OCI-LY3 (cell line): Measurements from ENCODE around the gene ELOVL2.

ENCODE experiments used
- H2AFZ ChIP-seq: fragments of 200-600, 300-600 bp; shearing (Covaris generic); 2 replicates; pipeline ENCODE4 v1.6.0; 2014; ENCODE audit warnings: antibody characterized with exemption, low read depth, low read length
- H3K27ac ChIP-seq: fragments of 200-600, 300-600 bp; sonication (generic); 2 replicates; pipeline ENCODE4 v1.5.1; 2014; ENCODE audit warnings: mild to moderate bottlenecking, low read length, moderate library complexity, mixed read lengths
- H3K27me3 ChIP-seq: fragments of 200-600, 300-600 bp; sonication (generic); 2 replicates; pipeline ENCODE4 v1.6.1; 2014; ENCODE audit warnings: low read depth, low read length, mixed read lengths
- H3K36me3 ChIP-seq: fragments of 200-600, 300-600 bp; sonication (generic); replicated peaks from 2 replicates; pipeline ENCODE3; 2014; ENCODE audit warnings: low read depth, low read length, mixed read lengths
- H3K4me1 ChIP-seq: fragments of 300-600, 200-600 bp; sonication (generic); 2 replicates; pipeline ENCODE4 v1.6.1; 2014; ENCODE audit warnings: low read length, mixed read lengths
- H3K4me2 ChIP-seq: fragments of 200-600, 300-600 bp; sonication (generic); 2 replicates; pipeline ENCODE4 v1.6.1; 2014; ENCODE audit warnings: low read length, mixed read lengths
- H3K4me3 ChIP-seq: fragments of 300-600, 200-600 bp; sonication (generic); 2 replicates; pipeline ENCODE4 v1.5.1; 2014; ENCODE audit warnings: antibody characterized with exemption, mild to moderate bottlenecking, low read length, moderate library complexity
- H3K79me2 ChIP-seq: fragments of 300-600, 200-600 bp; shearing (Covaris generic); 2 replicates; pipeline ENCODE4 v1.6.1; 2014; ENCODE audit warnings: mild to moderate bottlenecking, low read length, mixed read lengths
- H3K9ac ChIP-seq: fragments of 300-600, 200-600 bp; shearing (Covaris generic); 2 replicates; pipeline ENCODE4 v1.6.0; 2014; ENCODE audit warnings: mild to moderate bottlenecking, low read length, moderate library complexity
- H3K9me3 ChIP-seq: fragments of 200-600, 300-600 bp; shearing (Covaris generic); 2 replicates; pipeline ENCODE4 v1.6.1; 2014; ENCODE audit warnings: low read length, mixed read lengths; ENCODE audit not compliant: insufficient read depth
- H4K20me1 ChIP-seq: fragments of 200-600, 300-600 bp; sonication (generic); 2 replicates; pipeline ENCODE4 v1.6.1; 2016; ENCODE audit warnings: low read length, mixed read lengths; ENCODE audit not compliant: insufficient read depth
- CTCF ChIP-seq: fragments of 200-600, 300-600 bp; sonication (generic); IDR thresholded peaks from 2 replicates; pipeline ENCODE4 v1.5.1; 2014; ENCODE audit warnings: antibody characterized with exemption, low read length, low read depth
- EZH2phosphoT487 ChIP-seq: fragments of 200-600 bp; shearing (Covaris generic); IDR thresholded peaks from 2 replicates; pipeline ENCODE4 v1.6.1; 2018; ENCODE audit warnings: antibody characterized with exemption, mixed run types, low read depth

Gene ELOVL2

DNA sequence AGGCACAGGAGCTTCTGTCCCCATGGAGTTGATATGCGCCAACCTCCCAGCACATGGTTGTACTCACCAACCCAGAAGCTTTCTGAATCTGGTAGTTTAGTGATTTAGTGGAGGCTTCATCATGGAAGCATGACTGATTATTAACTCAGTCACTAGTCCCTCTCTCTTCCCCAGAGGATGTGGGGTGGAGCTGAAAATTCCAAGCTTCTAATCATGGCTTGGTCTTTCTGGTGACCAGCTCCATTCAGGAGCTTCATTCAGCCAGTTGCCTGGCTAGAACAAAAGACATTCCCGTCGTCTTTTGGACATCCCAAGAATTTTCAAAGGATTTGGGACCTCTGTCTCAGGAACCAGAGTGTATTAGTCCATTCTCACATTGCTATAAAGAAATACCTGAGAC, 36.2 kb upstream of the ELOVL2 start:
- H3K4me3 ChIP-seq, result no peak overlapping the region
- H3K27ac ChIP-seq, result no peak overlapping the region
- TF ChIP-seq EZH2phosphoT487 (no peak), CTCF (no peak)
- H3K9me3 ChIP-seq, result no peaks in the 10 kb centered on the region
- no peaks in the 10 kb centered on the region for H3K4me1 ChIP-seq
- H3K9ac ChIP-seq, result no peak overlapping the region
- H3K4me2 ChIP-seq, result no peak overlapping the region
- H3K36me3 ChIP-seq, result no peaks in the 10 kb centered on the region
- H3K27me3 ChIP-seq, result no peaks in the 10 kb centered on the region
- H2AFZ ChIP-seq, result no peak overlapping the region
- H4K20me1 ChIP-seq, result no peaks in the 10 kb centered on the region
- no peaks in the 10 kb centered on the region for H3K79me2 ChIP-seq

DNA sequence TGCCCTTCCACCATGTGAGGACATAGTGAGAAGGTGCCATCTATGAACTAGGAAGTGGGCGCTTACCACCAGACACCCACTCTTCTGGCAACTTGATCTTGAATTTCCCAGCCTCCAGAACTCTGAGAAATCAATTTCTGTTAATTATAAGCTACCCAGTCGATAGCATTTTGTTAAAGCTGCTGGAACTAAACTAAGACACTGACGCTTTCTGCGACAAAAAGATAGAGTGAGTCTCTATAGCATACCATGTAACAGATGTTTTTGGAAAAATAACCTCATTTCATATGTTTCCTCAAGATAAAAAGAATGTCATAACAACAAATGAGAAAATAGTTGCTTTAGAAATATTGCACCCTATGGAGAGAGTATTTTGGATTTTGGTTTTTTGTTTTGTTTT, 34.2 kb upstream of the ELOVL2 start:
- Histone ChIP-seq H3K4me3 (no peak overlapping the region), H3K27ac (no peak overlapping the region), H3K79me2 (no peaks in the 10 kb centered on the region), H3K4me1 (no peaks in the 10 kb centered on the region), H3K27me3 (no peaks in the 10 kb centered on the region), H3K36me3 (no peaks in the 10 kb centered on the region), H3K9ac (no peak overlapping the region), H3K9me3 (no peaks in the 10 kb centered on the region), H2AFZ (no peak overlapping the region), H4K20me1 (no peaks in the 10 kb centered on the region), H3K4me2 (no peak overlapping the region)
- no peak for TF ChIP-seq CTCF
- TF ChIP-seq EZH2phosphoT487, result no peak

- Histone ChIP-seq H2AFZ (no peak overlapping the region), H3K79me2 (no peaks in the 10 kb centered on the region), H3K27ac (no peak overlapping the region), H3K27me3 (no peaks in the 10 kb centered on the region), H3K4me3 (no peak overlapping the region), H3K9me3 (no peaks in the 10 kb centered on the region), H3K36me3 (no peaks in the 10 kb centered on the region), H3K4me1 (no peaks in the 10 kb centered on the region), H4K20me1 (no peaks in the 10 kb centered on the region), H3K9ac (no peak overlapping the region), H3K4me2 (no peak overlapping the region)
- TF ChIP-seq CTCF (no peak), EZH2phosphoT487 (no peak)
Observed at GRCh38 chr6:11076540-11076939, 32.4 kb upstream of the ELOVL2 start.

- Histone ChIP-seq H3K79me2 (no peaks in the 10 kb centered on the region), H3K27ac (no peak overlapping the region), H4K20me1 (no peaks in the 10 kb centered on the region), H3K4me1 (peaks cover 10% of the 10 kb centered on the region), H2AFZ (no peak overlapping the region), H3K4me2 (no peak overlapping the region), H3K4me3 (no peak overlapping the region), H3K27me3 (no peaks in the 10 kb centered on the region), H3K9me3 (no peaks in the 10 kb centered on the region), H3K36me3 (no peaks in the 10 kb centered on the region), H3K9ac (no peak overlapping the region)
- TF ChIP-seq EZH2phosphoT487 (no peak), CTCF (no peak)
Observed at GRCh38 chr6:11072101-11072500, 28.0 kb upstream of the ELOVL2 start.
